ENCODE measurements around the gene RGMA.

RGMA gene

GRCh38 chr15:93048426-93048721, 40.6 kb downstream of the RGMA start:
- no peak for DNase-seq (ENCODE audit: low read depth)
- no peak overlapping the region for H3K4me3 ChIP-seq (ENCODE audit: control insufficient read depth, low read depth, low read length)
- no peak for TF ChIP-seq CTCF (IDR thresholded peaks at IDR 0.05; ENCODE audit: control insufficient read depth, insufficient read depth, low read depth, low read length, missing control alignments)

GRCh38 chr15:93047621-93048425, 41.2 kb downstream of the RGMA start:
- DNase-seq (ENCODE audit: low read depth): no peak
- TF ChIP-seq CTCF (IDR thresholded peaks at IDR 0.05; ENCODE audit: control insufficient read depth, insufficient read depth, low read depth, low read length, missing control alignments): no peak
- H3K4me3 ChIP-seq (ENCODE audit: control insufficient read depth, low read depth, low read length): no peak overlapping the region

GRCh38 chr15:93046721-93047120, 42.3 kb downstream of the RGMA start:
- TF ChIP-seq CTCF (IDR thresholded peaks at IDR 0.05; ENCODE audit: control insufficient read depth, insufficient read depth, low read depth, low read length, missing control alignments): no peak
- H3K4me3 ChIP-seq (ENCODE audit: control insufficient read depth, low read depth, low read length): no peak overlapping the region
- DNase-seq (ENCODE audit: low read depth): no peak

- no peak overlapping the region for H3K4me3 ChIP-seq (ENCODE audit: control insufficient read depth, low read depth, low read length)
- no peak for TF ChIP-seq CTCF (IDR thresholded peaks at IDR 0.05; ENCODE audit: control insufficient read depth, insufficient read depth, low read depth, low read length, missing control alignments)
- DNase-seq (ENCODE audit: low read depth): no peak
Measured at GRCh38 chr15:93046120-93046519, 42.9 kb downstream of the RGMA start.

- TF ChIP-seq CTCF (IDR thresholded peaks at IDR 0.05; ENCODE audit: control insufficient read depth, insufficient read depth, low read depth, low read length, missing control alignments): no peak
- H3K4me3 ChIP-seq (ENCODE audit: control insufficient read depth, low read depth, low read length): no peak overlapping the region
- no peak for DNase-seq (ENCODE audit: low read depth)
Measured at GRCh38 chr15:93045191-93045785, 43.7 kb downstream of the RGMA start.

GRCh38 chr15:93044301-93045190, 44.5 kb downstream of the RGMA start:
- H3K4me3 ChIP-seq (ENCODE audit: control insufficient read depth, low read depth, low read length): no peak overlapping the region
- TF ChIP-seq CTCF (IDR thresholded peaks at IDR 0.05; ENCODE audit: control insufficient read depth, insufficient read depth, low read depth, low read length, missing control alignments): no peak
- DNase-seq (ENCODE audit: low read depth): no peak

Measured in AG09309 (cell line).